Liver (tissue), 3 donors: ENCODE measurements around the gene STT3B.

Experiments used
- ATF3 ChIP-seq: IDR thresholded peaks from 2 replicates; pipeline ENCODE4 v1.6.1; 2016; ENCODE audit warnings: antibody characterized with exemption
- CTCF ChIP-seq: fragments of 150-350 bp; IDR thresholded peaks from 2 replicates; pipeline ENCODE4 v1.5.1; 2017; ENCODE audit warnings: improper control_type of control experiment, low read depth, low read length; ENCODE audit not compliant: missing input control
- FOXA1 ChIP-seq: IDR thresholded peaks from 2 replicates; pipeline ENCODE4 v1.6.1; 2016; ENCODE audit warnings: antibody characterized with exemption
- GABPA ChIP-seq, 2 donors: IDR thresholded peaks in 1 of 2; conservative IDR thresholded peaks in 1 of 2; 2 replicates each; pipeline ENCODE4 v1.6.1; 2016; ENCODE audit warnings: antibody characterized with exemption in 2 of 2, mild to moderate bottlenecking in 1 of 2, moderate library complexity in 1 of 2
- JUND ChIP-seq, 2 donors: IDR thresholded peaks; 2 replicates each; pipeline ENCODE4 v1.6.1; 2016; ENCODE audit warnings: antibody characterized with exemption in 2 of 2
- MAX ChIP-seq: IDR thresholded peaks from 2 replicates; pipeline ENCODE4 v1.6.1; 2016; ENCODE audit warnings: antibody characterized with exemption
- NR2F2 ChIP-seq: IDR thresholded peaks from 2 replicates; pipeline ENCODE4 v1.6.1; 2016; ENCODE audit warnings: antibody characterized with exemption
- RAD21 ChIP-seq, 2 donors: IDR thresholded peaks; 2 replicates each; pipeline ENCODE4 v1.6.1; 2016; ENCODE audit warnings: antibody characterized with exemption in 2 of 2, mild to moderate bottlenecking in 2 of 2
- REST ChIP-seq: IDR thresholded peaks from 2 replicates; pipeline ENCODE4 v1.6.1; 2016; ENCODE audit warnings: antibody characterized with exemption, mild to moderate bottlenecking
- SP1 ChIP-seq: IDR thresholded peaks from 2 replicates; pipeline ENCODE4 v1.6.1; 2018; ENCODE audit warnings: antibody characterized with exemption, mild to moderate bottlenecking
- TAF1 ChIP-seq: conservative IDR thresholded peaks from 2 replicates; pipeline ENCODE4 v1.6.1; 2016; ENCODE audit warnings: antibody characterized with exemption, mild to moderate bottlenecking
- YY1 ChIP-seq: IDR thresholded peaks from 2 replicates; pipeline ENCODE4 v1.6.1; 2016; ENCODE audit warnings: antibody characterized with exemption, mild to moderate bottlenecking
- ZBTB33 ChIP-seq: IDR thresholded peaks from 2 replicates; pipeline ENCODE4 v1.6.1; 2016; ENCODE audit warnings: antibody characterized with exemption
- donor health status: healthy.
- donor health status: healthy.

- no peak for TF ChIP-seq CTCF
- no peak for TF ChIP-seq RAD21 (IDR thresholded peaks at IDR 0.05)
- no peak for TF ChIP-seq REST
- no peak for TF ChIP-seq NR2F2
- no peak for TF ChIP-seq MAX
- no peak for TF ChIP-seq YY1
- TF ChIP-seq GABPA (IDR thresholded peaks at IDR 0.05 in 1 of 2, conservative IDR thresholded peaks at IDR 0.05 in 1 of 2) = no peak
- no peak for TF ChIP-seq FOXA1
- TF ChIP-seq JUND (IDR thresholded peaks at IDR 0.05) = no peak
- TF ChIP-seq TAF1 = no peak
- no peak for TF ChIP-seq SP1
- no peak for TF ChIP-seq ATF3
- TF ChIP-seq ZBTB33 = no peak
These were observed 44.2 kb upstream of the STT3B start for GRCh38 chr3:31488475-31489017.
